GM23338 (cell line): Measurements from ENCODE around the gene IL1RAPL2. TPM values are rescaled to one million over a fixed set of nuclear protein-coding genes. Genes with fewer than 3 reads are reported as not detected.

Experiments
- polyA plus RNA-seq: library from polyadenylated mRNA; unstranded; fragments of >200 nt; fragmentation: Nextera tagmentation; extraction: Ambion mirVana; gene quantifications from 2 replicates; pipeline ENCODE4 v1.2.1, GENCODE V29; 2016
- small RNA-seq: library from RNA; depleted of rRNA; stranded (forward); fragments of <200 nt; gene quantifications from one replicate; pipeline ENCODE3, GENCODE V24; 2014; ENCODE audit warnings: low replicate concordance
- total RNA-seq: library from RNA; depleted of rRNA; stranded (reverse); fragments of >200 nt; shearing (Covaris generic); gene quantifications from 2 replicates; pipeline ENCODE4 v1.2.3, GENCODE V29; 2014

The IL1RAPL2 gene
- total and polyA plus RNA-seq, 2 experiments from 2014 or later = 0.80 to 0.94 TPM

Small RNAs within 50 kb of the gene (small RNA-seq; reads per million reads assigned to genes)
- not detected for gene RNU6-207P
